Right lobe of liver (tissue), 6 donors: ENCODE data around the gene NCAPD2. TPM values are rescaled to one million over a fixed set of nuclear protein-coding genes. Genes with fewer than 3 reads are reported as not detected.

Source experiments
- ATAC-seq, 4 donors: fragments of 200-7000 bp; cut with Tn5 transposase; one replicate each; pipeline ENCODE4 v1.9.1; 2020; ENCODE audit warnings: mild to moderate bottlenecking in 4 of 4, moderate library complexity in 4 of 4
- DNase-seq, 3 donors: peaks; one replicate each; pipeline ENCODE4 v3.0.0-alpha.2; 2020
- H3K27ac ChIP-seq, 3 donors: fragments of 200-600 bp; one replicate each; pipeline ENCODE4 v1.8.0; 2022
- H3K27me3 ChIP-seq, 2 donors: fragments of 200-600 bp; one replicate each; pipeline ENCODE4 v1.8.0; 2022
- H3K36me3 ChIP-seq, 4 donors: fragments of 200-600 bp; sonication (generic) in 1 of 4; one replicate each; pipeline versions ENCODE4 v1.5.1 to v1.8.0; 2017 to 2022; ENCODE audit warnings: control low read depth in 1 of 4
- H3K4me1 ChIP-seq, 4 donors: fragments of 200-600 bp; sonication (generic) in 1 of 4; one replicate each; pipeline versions ENCODE4 v1.5.1 to v1.8.0; 2017 to 2022; ENCODE audit warnings: control low read depth in 1 of 4
- H3K4me3 ChIP-seq, 3 donors: fragments of 200-600 bp; one replicate each; pipeline ENCODE4 v1.8.0; 2022
- H3K9me3 ChIP-seq, 4 donors: fragments of 200-600 bp; sonication (generic) in 1 of 4; one replicate each; pipeline versions ENCODE4 v1.5.1 to v1.8.0; 2017 to 2022; ENCODE audit warnings: control low read depth in 1 of 4
- POLR2A ChIP-seq: fragments of 450-650 bp; IDR thresholded peaks from one replicate; pipeline ENCODE4 v1.6.1; 2017; ENCODE audit warnings: antibody characterized with exemption, mild to moderate bottlenecking
- WGBS: methylation state at CpG from one replicate; pipeline ENCODE4 v1.1.6; 2018; ENCODE audit warnings: low coverage, low lambda C conversion rate; ENCODE audit not compliant: insufficient coverage; ENCODE audit errors: missing lambda C conversion rate; 5-methylcytosine and 5-hydroxymethylcytosine counted together
- intact Hi-C, 2 donors: fragments of 100-400 bp; cut with DNase I; formaldehyde crosslinking; loops; one replicate each; pipeline versions ENCODE4 v1.11.2 to v1.14.1; 2022
- total RNA-seq, 6 experiments: library from RNA; depleted of rRNA in 2 of 6; stranded (reverse); fragments of >200 nt in 2 of 6; fragmentation: NEBNext Ultra II Directional in 3 of 6; extraction: Animal tissue kit (Norgen Biotek cat#: 25700) in 3 of 6; gene quantifications; one replicate each; pipeline versions ENCODE4 v1.1.0 to v1.2.4, GENCODE V29; 2016 to 2023
- TF ChIP-seq, protein P1 (sequence below), 4 donors: fragments of 200-600 bp in 3 of 4; fragments of 450-650 bp in 1 of 4; IDR thresholded peaks; one replicate each; pipeline versions ENCODE4 v1.5.1 to v1.8.0; 2016 to 2022; ENCODE audit warnings: antibody characterized with exemption in 4 of 4, mild to moderate bottlenecking in 2 of 4
- donor health status: DM: no; HTN: yes; CAD: no.
- donor health status: DM: no; HTN: no; CAD: no.
- donor health status: DM: no; HTN: no; CAD: no.
- donor health status: DM: no; HTN: yes; CAD: no.
- donor health status: DM: no; HTN: yes; CAD: no.

NCAPD2 gene
- total RNA-seq, 6 experiments from 2014 or later = 6.2 to 40.9 (median 8.4) TPM

DNA sequence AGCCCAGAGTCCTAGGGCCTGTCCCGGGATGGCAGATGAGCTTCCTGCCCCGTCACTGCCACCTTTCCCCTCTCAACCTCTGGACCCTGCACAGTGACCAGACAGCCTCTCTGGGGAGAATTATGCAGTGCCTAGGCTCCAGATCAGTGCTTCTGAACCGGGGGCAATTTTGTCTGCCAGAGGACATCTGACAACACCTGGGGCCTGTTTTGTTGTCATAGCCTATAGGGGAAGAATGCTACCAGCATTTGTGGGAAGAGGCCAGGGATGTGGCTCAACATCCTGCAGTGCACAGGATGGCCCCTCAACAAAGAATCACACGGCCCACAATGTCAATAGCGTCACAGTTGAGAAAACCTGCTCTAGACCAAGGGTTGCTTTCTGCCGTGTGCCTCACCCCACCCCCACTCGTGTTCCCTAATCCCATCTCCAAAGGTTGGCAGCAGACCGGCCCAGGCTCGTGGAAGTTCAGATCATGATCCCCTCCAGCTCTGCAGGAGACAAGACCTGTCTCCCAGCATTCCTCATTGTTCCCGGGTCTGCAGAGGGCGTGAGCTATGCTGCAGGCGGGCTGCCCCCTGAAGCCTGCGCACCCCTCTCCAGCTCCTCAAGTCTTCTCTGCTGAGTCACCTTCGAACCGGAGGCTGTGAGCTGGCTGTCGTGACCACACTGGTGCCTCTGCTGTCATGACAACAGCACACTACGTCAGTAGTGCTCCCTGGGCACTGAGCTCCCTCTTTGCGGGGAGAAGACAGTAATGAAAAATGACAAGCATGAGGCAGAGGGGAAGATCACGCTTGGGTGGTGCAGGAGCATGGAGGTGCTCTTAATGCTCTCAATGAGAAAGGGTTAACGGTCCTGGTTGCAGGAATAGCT, 38.4 kb downstream of the NCAPD2 start:
- no peaks in the 10 kb centered on the region for H3K27me3 ChIP-seq
- peaks cover 7 to 54% (median 18%) of the 10 kb centered on the region in 4 donors for H3K36me3 ChIP-seq
- TF ChIP-seq POLR2A = peak; percentile 55
- TF ChIP-seq, protein P1, sequence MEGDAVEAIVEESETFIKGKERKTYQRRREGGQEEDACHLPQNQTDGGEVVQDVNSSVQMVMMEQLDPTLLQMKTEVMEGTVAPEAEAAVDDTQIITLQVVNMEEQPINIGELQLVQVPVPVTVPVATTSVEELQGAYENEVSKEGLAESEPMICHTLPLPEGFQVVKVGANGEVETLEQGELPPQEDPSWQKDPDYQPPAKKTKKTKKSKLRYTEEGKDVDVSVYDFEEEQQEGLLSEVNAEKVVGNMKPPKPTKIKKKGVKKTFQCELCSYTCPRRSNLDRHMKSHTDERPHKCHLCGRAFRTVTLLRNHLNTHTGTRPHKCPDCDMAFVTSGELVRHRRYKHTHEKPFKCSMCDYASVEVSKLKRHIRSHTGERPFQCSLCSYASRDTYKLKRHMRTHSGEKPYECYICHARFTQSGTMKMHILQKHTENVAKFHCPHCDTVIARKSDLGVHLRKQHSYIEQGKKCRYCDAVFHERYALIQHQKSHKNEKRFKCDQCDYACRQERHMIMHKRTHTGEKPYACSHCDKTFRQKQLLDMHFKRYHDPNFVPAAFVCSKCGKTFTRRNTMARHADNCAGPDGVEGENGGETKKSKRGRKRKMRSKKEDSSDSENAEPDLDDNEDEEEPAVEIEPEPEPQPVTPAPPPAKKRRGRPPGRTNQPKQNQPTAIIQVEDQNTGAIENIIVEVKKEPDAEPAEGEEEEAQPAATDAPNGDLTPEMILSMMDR (IDR thresholded peaks at IDR 0.05) = no peak
- no peaks in the 10 kb centered on the region for H3K9me3 ChIP-seq
- intact Hi-C loops = loop anchor here in 1 of 2 donors (10.0 kb wide), 1 partner anchor 197 kb away; no protein-coding TSS in a partner anchor
- DNase-seq (peak; percentile 62 to 81 (median 77)), ATAC-seq (peak; percentile 11 to 37 (median 25))
- peak overlapping the region; percentile 93 to 97 (median 95) for H3K27ac ChIP-seq
- H3K4me1 ChIP-seq = peaks cover 5 to 32% (median 20%) of the 10 kb centered on the region in 4 donors
- H3K4me3 ChIP-seq = peak overlapping the region; percentile 82 to 99 (median 88)
- WGBS = 2% methylated on average over 9 of the region's 20 CpGs

DNA sequence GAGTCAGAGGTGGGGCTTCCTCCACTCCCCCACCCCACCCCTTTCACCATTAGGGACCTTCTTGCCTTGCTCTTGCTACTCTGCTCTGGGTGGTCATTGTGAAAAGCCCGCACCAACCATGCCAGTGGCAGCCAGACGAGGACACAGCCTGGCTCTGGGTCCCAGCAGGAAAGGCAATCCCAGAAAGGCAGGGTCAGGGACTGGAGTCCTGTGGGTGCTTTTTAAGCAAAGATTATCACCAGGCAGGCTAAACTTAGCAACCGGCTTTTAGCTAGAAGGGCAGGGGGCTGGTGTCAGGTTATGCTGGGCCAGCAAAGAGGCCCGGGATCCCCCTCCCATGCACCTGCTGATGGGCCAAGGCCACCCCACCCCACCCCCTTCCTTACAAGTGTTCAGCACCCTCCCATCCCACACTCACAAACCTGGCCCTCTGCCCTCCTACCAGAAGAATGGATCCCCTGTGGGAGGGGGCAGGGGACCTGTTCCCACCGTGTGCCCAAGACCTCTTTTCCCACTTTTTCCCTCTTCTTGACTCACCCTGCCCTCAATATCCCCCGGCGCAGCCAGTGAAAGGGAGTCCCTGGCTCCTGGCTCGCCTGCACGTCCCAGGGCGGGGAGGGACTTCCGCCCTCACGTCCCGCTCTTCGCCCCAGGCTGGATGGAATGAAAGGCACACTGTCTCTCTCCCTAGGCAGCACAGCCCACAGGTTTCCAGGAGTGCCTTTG, 39.2 kb downstream of the NCAPD2 start:
- Histone ChIP-seq H3K27me3 (no peaks in the 10 kb centered on the region), H3K4me3 (peak overlapping the region; percentile 82 to 99 (median 88)), H3K27ac (peak overlapping the region; percentile 93 to 97 (median 95)), H3K36me3 (peaks cover 7 to 54% (median 19%) of the 10 kb centered on the region in 4 donors), H3K4me1 (peaks cover 5 to 39% (median 20%) of the 10 kb centered on the region in 4 donors), H3K9me3 (no peaks in the 10 kb centered on the region)
- DNase-seq (peak; percentile 81 to 82 (median 82)), ATAC-seq (peak; percentile 49 to 57 (median 53))
- intact Hi-C loops = loop anchor here in 1 of 2 donors (10.0 kb wide), 1 partner anchor 198 kb away; no protein-coding TSS in a partner anchor
- TF ChIP-seq, protein P1 (IDR thresholded peaks at IDR 0.05) = no peak
- peak; percentile 60 for TF ChIP-seq POLR2A
- WGBS = 0% methylated on average over 12 of the region's 14 CpGs

DNA sequence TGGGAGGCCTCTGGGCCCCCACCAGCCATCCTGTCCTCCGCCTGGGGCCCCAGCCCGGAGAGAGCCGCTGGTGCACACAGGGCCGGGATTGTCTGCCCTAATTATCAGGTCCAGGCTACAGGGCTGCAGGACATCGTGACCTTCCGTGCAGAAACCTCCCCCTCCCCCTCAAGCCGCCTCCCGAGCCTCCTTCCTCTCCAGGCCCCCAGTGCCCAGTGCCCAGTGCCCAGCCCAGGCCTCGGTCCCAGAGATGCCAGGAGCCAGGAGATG, 39.7 kb downstream of the NCAPD2 start:
- H3K27me3 ChIP-seq = no peaks in the 10 kb centered on the region
- DNase-seq (peak in 2 of 3 donors; percentile 73 to 79), ATAC-seq (peak in 3 of 4 donors; percentile 16 to 28 (median 26))
- intact Hi-C loops = loop anchor here in 1 of 2 donors (10.0 kb wide), 1 partner anchor 199 kb away; no protein-coding TSS in a partner anchor
- no peaks in the 10 kb centered on the region for H3K9me3 ChIP-seq
- peaks cover 5 to 39% (median 20%) of the 10 kb centered on the region in 4 donors for H3K4me1 ChIP-seq
- WGBS = no CpG with 5 or more reads among the region's 9 CpGs
- peaks cover 7 to 54% (median 23%) of the 10 kb centered on the region in 4 donors for H3K36me3 ChIP-seq
- peak overlapping the region; percentile 82 to 99 (median 88) for H3K4me3 ChIP-seq
- TF ChIP-seq, protein P1 (IDR thresholded peaks at IDR 0.05) = no peak
- TF ChIP-seq POLR2A = no peak
- H3K27ac ChIP-seq = peak overlapping the region; percentile 93 to 97 (median 95)

- peak; percentile 70 to 83 (median 76) for ATAC-seq
- intact Hi-C loops = loop anchor here in 1 of 2 donors (10.0 kb wide), 1 partner anchor 199 kb away; no protein-coding TSS in a partner anchor
- peaks cover 5 to 39% (median 20%) of the 10 kb centered on the region in 4 donors for H3K4me1 ChIP-seq
Observed at GRCh38 chr12:6533923-6534694, 40.2 kb downstream of the NCAPD2 start, which contains the start of gene GAPDH. GAPDH (plus strand) TSS chr12:6534517; CDS start chr12:6534833, 316 bp downstream.

More at GRCh38 chr12:6533923-6534694, 40.2 kb downstream of the NCAPD2 start, which contains the start of gene GAPDH:
- WGBS = 0% methylated on average over 36 of the region's 62 CpGs
- TF ChIP-seq, protein P1 (IDR thresholded peaks at IDR 0.05) = no peak
- TF ChIP-seq POLR2A = peak; percentile 97
- H3K4me3 ChIP-seq = peak within 1 kb of the TSS; percentile 82 to 99 (median 88)
- H3K36me3 ChIP-seq = peaks cover 7 to 54% (median 24%) of the 10 kb centered on the region in 4 donors
- no peaks in the 10 kb centered on the region for H3K9me3 ChIP-seq
- no peaks in the 10 kb centered on the region for H3K27me3 ChIP-seq
- H3K27ac ChIP-seq = peak within 1 kb of the TSS; percentile 93 to 97 (median 95)
- peak; percentile 94 to 97 (median 96) for DNase-seq
